Endothelial cell of hepatic sinusoid (primary cell): ENCODE data around the gene HMCN2.

ENCODE experiments used
- in situ Hi-C: cut with HindIII; loops from 2 replicates; pipeline ENCODE4 v1.10.0; 2017; ENCODE audit warnings: low sequenced_read_pairs

Gene HMCN2

DNA sequence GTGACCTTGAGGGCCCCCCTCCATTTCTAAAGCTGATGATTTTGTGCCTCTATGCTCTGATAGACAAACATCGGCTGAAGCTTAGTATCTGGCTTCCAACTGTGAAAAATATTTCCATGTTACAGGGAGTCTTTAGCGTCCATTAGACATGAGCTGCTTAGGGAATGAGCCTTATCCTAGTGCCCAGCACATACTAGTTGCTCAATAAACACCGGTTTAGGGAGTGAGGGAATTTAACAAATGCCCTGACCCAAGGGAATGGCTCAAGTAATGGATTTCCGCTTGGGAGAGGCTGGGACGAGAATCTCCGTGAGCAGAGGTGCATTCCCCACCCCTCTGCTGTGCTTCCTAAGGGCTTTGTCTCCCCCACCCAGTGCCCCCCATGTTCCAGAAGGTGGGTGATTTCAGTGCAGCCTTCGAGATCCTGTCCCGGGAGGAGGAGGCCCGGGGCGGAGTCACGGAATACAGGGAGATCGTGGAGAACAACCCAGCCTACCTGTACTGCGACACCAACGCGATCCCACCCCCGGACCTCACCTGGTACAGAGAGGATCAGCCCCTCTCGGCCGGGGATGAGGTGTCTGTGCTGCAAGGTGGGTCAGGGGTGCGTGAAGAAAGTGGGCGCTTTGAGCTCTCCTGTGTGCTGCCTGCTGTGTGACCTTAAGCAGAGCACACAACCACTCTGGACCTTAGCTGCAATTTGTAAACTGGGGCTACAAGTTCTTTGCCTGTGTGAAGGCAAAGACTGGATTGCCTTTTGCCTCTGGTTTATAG, 113.5 kb downstream of the HMCN2 start:
- in situ Hi-C loops = no loop called here

DNA sequence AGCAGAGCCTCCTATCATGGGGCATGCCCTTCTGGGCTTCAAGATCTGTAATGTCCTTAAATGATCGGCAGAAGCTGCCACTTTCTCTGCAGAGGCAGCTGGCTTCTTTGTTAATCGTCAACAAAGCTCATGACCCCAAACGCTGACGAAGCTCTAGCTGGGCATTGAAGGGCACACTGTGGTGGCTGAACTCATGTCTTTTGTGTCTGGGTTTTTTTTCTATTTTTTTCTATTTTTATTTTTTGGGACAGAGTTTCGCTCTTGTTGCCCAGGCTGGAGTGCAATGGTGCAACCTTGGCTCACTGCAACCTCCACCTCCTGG, 114.0 kb downstream of the HMCN2 start:
- in situ Hi-C loops = no loop called here

DNA sequence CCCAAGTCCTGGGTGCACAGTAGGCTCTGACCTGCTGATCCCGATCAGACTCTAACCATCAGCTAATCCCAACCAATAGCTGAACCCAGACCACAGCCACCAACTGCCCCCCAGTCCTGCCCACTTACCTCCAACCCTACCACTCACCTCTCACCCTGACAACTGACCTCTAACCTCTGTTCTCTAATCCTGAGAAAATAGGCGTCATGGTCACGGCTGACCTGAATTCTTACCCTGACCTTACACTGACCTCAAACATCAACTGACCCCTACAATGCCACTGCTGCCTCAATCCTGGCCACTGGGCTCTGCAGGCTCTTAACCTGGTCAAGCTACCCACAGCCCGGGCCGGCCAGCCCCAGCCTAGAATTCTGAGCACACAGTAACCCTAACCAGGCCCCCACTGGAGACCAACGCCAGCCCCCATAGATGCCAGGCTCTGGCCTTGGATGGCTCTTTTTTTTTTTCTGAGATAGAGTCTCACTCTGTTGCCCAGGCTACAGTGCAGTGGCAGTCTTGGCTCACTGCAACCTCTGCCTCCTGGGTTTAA, 115.4 kb downstream of the HMCN2 start:
- in situ Hi-C loops = no loop called here

DNA sequence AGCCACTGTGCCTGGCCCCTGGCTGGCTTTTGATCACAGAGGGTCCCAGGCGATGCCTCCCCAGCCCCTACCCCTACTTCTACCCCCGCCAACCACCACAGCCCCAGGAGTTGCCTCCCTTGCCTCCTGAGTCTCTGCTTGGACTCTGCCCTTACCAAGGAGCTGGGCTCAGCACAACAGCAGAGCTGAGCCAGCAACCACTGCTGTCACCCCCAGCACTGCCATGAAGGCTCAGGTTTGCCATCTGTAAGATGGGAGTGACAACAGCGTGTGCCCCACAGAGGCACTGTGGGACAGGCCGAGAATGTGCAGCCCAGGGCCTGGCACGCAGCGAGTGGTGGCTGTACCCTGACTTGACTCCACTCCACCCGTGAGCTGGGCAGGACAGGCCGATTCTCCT, 116.1 kb downstream of the HMCN2 start:
- in situ Hi-C loops = no loop called here

DNA sequence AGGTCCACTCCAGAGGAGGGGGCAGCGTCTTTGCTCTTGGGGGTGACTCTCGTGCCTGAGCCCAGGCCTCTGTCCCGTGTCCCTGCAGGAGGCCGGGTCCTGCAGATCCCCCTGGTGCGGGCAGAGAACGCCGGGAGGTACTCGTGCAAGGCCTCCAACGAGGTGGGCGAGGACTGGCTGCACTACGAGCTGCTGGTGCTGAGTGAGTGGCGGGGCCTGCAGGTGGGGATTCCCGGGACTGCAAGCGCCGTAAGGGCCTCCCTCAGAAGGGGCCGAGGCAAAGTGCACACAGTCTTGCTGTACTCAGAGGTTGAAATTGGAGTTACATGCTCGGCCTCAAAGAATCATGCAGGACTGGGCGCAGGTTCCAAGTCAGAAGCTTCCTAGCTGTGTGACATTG, 116.5 kb downstream of the HMCN2 start:
- in situ Hi-C loops = no loop called here

DNA sequence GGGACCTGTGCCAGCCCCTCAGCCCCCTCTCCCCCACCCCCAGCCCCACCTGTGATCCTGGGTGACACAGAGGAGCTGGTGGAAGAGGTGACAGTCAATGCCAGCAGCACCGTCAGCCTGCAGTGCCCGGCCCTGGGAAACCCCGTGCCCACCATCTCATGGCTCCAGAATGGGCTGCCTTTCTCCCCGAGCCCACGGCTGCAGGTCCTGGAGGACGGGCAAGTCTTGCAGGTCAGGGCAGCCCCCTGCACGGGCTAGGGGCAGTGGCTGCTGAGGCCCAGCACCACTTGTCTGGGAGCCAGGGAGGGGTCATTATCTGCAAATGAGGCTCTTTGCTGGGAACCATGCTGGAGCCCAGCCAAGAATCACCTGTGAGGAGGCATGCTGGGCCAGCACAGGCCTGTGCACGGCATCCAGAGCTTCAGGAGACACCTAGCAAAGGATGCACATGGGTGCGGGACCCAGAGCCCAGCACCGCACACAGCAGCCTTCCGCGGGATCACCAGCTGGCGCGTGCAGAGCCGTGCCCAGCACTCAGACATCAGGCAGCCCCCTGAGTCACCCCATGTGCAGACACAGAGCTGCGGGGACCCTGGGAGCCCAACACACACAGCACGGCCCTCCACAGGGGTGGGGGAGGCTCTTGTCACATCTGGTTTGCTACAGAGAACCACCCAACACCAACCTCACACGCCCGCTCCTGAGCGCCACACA, 117.2 kb downstream of the HMCN2 start:
- in situ Hi-C loops = no loop called here

DNA sequence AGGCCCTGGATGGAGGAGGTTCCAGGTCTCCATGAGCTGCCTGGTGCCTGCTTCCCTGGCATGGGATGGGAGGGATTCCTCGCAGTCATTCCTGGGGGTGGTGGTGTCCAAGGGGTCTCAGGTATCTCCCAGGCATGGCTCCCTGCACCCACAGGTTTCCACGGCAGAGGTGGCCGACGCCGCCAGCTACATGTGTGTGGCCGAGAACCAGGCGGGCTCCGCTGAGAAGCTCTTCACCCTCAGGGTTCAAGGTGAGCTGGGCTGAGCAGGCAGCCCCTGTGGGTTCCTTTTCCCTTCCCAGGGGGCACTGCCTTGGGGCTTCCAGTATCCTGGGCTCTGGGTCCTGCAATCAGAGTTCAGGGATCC, 117.8 kb downstream of the HMCN2 start:
- in situ Hi-C loops = no loop called here

DNA sequence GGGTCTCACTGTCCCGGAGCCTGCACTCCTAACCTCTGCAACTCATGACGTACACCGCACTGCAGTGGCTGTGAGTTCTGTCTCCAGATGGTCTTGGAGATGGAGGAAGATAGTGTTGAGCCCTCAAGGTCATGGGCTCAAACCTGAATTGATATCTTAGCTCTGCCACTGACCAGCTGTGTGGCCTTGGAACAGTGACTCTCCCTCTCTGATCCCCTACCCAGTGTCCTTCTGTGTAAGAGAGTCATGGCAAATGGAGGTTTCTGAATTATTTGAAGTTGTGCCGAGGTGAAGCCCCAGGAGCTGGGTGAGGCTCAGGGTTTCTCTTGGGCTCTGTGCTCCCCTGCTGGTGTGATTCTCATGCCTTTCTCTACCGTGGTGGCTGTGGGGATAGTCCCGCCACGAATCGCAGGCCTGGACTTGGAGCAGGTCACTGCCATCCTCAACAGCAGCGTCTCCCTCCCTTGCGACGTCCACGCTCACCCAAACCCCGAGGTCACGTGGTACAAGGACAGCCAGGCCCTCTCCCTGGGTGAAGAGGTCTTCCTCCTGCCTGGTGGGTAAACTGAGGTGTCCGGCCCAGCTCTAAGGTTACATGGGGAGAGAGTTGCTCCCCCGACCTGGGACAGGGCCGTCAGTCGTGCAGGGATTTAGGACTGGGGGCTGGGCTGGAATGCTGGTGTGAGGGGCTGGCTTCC, 118.6 kb downstream of the HMCN2 start:
- in situ Hi-C loops = no loop called here

DNA sequence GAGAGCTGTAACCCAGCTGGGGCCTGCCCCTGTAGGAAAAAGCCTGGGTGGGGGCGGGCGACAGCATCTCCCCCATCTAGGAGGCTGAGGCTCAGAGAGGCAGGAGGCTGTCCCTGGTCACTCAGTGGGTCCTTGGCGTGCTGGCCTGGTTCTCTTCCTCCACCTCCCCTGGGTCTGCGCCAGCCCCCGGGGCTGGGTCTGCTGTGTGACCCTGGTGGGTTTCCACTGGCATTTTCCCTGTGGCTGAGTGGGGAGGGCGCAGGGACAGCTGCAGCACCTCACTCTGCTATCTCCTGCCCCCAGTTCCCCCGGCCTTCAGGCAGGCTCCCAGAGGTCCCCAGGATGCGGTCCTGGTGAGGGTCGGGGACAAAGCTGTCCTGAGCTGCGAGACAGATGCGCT, 119.7 kb downstream of the HMCN2 start:
- in situ Hi-C loops = no loop called here

DNA sequence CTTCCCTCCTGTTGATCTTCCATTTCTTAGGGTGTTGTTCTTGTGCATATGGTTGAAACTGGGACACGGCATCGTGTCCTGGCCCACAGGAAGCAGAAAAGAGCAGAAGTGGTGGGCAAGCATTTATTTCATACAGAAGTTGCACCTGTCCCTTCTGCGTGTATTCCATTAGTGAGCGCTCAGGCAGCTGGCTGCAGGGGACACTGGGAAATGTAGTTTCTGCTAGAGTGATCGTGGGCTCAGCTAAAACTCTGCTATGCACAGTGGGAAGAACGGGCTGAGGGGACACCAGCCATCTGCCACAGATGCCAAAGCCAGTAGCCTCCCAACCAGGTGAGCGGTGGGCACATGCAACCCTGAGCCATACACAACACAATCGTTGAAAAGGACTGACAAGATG, 121.8 kb downstream of the HMCN2 start:
- in situ Hi-C loops = no loop called here

DNA sequence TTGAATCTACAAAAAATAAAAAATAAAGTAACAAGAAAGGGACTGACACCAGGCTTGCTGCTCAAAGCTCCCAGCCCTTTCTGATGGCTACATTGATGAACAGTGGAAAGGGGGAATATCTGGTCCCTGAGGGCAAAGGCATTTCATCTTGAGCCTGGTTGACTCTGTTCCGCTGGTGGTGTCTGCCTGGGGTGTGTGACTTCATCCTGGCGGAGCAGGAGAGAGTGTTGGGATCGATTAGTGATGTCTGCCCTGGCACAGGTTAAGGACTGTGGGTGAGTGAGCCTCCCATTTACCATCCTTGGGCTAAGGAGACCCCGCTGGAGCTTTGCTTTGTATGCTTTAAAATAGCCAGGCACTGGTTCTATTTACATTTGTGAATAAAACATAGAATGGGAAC, 122.3 kb downstream of the HMCN2 start:
- in situ Hi-C loops = no loop called here

DNA sequence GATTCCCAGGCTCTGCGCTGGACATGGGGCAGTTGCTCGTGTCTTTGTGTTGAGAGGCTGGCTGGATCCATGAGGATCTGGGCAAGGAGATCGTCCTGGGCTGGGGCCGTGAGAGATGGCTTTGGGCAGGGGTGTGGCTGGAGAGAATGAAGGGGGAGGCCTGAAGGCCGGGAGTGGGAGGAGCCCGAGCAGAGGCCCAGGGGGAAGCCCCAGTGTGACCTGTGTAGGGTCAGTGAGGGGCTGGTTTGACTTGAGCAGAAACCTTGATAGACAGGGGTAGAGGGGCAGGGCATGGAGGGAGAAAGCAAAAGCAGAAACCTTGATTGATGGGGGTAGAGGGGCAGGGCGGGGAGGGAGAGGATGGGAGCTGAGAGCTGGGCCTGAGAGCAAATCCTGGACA, 124.8 kb downstream of the HMCN2 start:
- in situ Hi-C loops = no loop called here

DNA sequence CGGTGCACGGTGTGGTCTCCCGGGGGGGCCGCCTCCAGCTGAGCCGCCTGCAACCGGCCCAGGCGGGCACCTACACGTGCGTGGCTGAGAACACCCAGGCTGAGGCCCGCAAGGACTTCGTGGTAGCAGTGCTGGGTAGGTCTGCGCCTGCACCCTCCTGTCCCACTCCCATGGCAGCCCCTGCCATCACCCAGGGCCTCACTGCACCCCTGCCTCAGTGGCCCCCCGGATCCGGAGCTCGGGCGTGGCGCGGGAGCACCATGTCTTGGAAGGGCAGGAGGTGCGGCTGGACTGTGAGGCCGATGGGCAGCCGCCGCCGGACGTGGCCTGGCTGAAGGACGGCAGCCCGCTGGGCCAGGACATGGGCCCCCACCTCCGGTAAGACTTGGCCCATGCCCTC, 125.4 kb downstream of the HMCN2 start:
- in situ Hi-C loops = no loop called here

DNA sequence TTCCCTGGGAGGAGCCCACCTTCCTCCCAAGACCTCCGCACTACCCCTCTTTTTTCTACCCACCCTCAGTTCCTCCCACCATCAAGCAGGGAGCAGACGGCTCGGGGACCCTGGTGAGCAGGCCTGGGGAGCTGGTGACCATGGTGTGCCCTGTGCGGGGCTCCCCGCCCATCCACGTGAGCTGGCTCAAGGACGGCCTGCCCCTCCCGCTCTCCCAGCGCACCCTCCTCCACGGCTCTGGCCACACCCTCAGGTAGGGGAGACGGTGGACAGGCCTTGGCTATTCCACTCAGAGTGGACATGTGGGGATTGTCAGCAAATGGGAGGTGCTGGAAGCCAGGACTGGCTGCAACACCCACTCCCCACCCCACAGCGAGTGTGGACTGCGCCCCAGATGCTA, 126.3 kb downstream of the HMCN2 start:
- in situ Hi-C loops = no loop called here

DNA sequence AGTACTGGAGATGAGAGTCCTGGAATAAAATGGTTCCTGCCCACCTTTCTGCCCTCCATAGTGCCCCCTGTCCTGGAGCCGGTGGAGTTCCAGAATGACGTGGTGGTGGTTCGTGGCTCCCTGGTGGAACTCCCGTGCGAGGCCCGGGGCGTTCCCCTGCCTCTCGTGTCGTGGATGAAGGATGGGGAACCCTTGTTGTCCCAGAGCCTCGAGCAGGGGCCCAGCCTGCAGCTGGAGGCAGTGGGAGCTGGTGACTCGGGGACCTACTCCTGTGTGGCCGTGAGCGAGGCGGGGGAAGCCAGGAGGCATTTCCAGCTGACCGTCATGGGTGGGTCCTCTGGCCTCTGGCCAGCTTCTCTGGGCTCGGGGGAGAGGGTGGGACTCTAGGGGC, 128.1 kb downstream of the HMCN2 start:
- in situ Hi-C loops = no loop called here

DNA sequence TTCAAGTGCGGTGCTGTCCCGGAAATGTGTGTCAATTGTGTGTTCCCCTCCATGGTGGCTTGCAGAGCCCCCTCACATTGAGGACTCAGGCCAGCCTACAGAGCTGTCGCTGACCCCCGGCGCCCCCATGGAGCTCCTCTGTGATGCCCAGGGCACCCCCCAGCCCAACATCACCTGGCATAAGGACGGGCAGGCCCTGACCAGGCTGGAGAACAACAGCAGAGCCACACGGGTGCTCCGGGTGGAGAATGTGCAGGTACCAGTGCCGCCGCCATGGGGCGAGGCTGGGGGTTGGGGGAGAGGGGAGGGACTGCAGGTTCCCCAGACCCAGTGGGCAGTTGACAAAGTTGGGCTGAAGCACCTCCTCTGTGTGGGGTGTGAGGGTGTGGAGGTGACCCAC, 128.8 kb downstream of the HMCN2 start:
- in situ Hi-C loops = no loop called here

DNA sequence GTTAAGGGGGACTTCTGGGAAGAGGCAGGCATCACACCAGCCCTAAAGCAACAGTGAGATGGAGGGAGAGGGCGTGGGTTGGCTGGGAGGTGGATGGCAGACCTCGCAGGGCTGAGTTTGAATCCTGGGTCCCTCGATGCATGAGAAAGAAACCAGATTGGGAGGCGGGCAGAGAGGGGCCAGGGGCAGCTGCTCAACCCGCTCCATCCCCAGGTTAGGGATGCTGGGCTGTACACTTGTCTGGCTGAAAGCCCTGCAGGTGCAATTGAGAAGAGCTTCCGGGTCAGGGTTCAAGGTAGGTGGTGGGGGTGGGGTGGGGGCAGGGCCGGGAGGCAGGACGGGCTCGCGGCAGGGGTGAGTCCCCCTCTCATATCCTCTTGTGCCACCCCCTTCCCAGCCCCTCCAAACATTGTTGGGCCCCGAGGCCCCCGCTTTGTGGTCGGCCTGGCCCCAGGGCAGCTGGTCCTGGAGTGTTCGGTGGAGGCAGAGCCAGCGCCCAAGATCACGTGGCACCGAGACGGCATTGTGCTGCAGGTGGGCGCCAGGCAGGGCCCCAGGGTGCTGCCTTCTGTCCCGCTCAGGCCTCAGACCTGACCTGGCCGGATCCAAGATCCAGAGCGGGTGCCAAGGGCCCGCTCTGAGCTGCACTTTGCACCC, 129.4 kb downstream of the HMCN2 start:
- in situ Hi-C loops = no loop called here

DNA sequence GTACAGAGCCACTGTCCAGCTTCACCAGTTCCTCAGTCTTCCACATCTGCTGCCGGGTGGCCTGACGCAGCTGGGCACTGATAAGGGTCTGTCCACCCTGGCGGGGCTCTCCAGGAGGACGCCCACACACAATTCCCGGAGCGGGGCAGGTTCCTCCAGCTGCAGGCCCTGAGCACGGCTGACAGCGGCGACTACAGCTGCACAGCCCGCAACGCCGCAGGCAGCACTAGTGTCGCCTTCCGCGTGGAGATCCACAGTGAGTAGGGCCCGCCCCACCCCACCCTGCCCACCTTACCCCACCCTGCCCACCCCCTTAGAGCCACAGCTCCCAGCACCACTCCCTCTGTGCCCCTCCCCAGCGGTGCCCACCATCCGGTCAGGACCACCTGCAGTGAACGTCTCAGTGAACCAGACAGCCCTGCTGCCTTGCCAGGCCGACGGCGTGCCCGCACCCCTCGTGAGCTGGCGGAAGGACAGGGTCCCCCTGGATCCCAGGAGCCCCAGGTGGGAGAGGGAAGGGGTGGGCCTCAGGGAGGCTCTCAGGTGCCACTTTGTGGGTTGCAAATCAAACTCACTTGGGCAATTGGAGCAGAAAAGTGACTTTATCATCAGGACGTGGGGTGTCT, 130.4 kb downstream of the HMCN2 start:
- in situ Hi-C loops = no loop called here

DNA sequence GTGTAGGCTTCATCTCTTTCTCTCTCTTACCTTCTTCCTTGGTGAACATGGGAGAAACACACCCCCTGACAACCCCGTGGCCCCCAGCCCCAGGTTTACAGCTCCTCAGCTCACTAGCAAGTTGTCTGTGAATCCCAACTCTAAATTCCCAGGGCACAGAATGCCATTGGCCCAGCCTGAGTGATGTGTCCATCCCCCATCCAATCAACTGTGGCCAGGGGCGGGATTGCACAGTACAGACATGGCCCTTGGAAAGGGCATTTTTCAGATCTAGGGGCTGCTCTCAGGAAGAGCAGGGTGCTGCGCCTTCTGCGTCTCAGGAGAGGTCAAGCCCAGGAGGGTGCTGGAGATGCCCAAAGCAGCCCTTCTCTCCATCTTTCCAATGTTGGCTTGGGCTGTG, 131.0 kb downstream of the HMCN2 start:
- in situ Hi-C loops = no loop called here

DNA sequence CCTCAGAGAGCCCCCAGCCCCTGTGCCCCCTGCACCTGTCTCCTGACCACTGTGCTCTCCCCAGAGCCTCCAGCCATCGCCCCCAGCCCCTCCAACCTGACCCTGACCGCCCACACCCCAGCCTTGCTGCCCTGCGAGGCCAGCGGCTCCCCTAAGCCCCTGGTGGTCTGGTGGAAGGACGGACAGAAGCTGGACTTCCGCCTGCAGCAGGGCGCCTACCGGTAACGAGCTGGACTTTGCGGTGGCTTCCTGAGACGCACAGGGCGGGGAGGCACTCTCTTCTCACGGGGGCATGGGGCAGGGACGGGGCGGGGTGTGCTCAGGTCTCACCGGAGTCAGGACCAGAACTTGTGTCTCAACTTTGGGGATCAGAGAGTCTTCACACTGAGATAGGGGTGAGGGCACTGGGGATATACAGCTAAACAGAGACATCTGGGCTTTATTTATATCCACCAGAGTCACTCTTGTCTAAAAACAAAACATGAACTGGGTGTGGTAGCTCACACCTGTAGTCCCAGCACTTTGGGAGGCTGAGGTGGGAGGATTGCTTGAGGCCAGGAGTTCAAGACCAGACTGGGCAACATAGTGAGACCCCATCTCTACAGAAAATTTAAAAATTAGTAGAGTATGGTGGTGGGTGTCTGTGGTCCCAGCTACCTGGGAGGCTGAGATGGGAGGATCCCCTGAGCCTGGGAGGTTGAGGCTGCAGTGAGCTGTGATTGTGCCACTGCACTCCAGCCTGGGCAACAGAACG, 133.1 kb downstream of the HMCN2 start:
- in situ Hi-C loops = no loop called here
